ENCODE measurements around the gene WDR62.

The WDR62 gene

DNA sequence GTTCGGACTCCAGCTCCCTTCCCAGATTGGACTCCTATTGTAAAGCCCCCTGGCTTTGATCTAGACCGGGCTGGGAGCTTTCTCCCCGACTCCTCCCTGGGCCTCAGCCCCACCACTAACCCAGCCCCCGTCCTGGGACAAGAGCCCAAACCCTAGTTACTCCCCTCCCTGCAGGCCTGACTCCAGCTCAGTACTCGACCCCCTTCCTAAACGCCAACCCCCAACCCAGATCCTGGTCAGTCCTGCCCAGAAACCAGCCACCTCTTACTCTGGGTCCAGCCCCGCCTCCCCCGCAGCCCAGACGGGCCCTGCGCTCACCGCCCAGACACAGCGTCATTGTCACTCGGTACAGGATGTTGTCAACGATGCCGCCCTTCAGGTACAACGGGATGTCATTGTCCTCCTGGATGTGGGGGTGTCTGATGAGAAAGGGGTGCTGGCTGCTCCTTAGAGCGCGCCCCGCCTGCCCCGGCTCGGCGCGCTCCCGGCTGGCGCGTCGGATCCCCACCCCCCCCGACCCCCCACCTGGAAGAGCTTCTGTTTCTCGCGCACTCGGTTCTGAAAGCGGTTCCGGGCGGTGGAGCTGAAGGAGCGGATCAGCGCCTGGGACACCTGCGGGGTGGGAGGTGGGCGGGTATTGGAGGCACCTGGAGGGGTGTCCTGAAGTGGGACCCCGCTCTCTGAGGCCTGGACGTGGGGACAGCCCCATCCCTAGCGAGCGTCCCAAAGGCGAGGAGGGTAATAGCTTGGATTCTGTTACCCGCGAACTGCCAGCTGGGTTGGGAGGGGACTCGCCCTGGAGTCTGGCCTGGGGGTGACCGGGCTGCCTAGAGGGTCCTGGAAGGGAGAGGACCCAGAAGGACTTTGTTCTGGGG, 96.7 kb downstream of the WDR62 start:
- Histone ChIP-seq H3K9me3 (ENCODE audit: control insufficient read depth, insufficient read depth, low read depth, low read length) (no peaks in the 10 kb centered on the region), H3K4me3 (ENCODE audit: low read depth, low read length) (no peak overlapping the region), H3K27ac (ENCODE audit: extremely low read depth, low read depth, low read length) (peak overlapping the region; percentile 17; the same call in 1 of the 2 replicates), H3K36me3 (ENCODE audit: control insufficient read depth in 2 of 2, insufficient read depth in 1 of 2, low read length in 2 of 2) (peaks cover 57 to 67% of the 10 kb centered on the region in 2 experiments), H3K4me1 (ENCODE audit: control insufficient read depth, insufficient read depth, low read length) (peaks cover 4% of the 10 kb centered on the region; the same call in 1 of the 2 replicates)
- CTCF ChIA-PET = interaction anchor here (0.5 to 1.1 kb wide), 2 partner anchors 95 to 220 kb away, joined by 3 read pairs; no protein-coding TSS in a partner anchor
- TF ChIP-seq SCRT1 (tag by site-specific recombination; IDR thresholded peaks at IDR 0.05; ENCODE audit: borderline replicate concordance) = no peak
- TF ChIP-seq ZNF549 (tag by site-specific recombination; IDR thresholded peaks at IDR 0.05) = no peak
- no peak for TF ChIP-seq ZNF530 (tag by site-specific recombination; IDR thresholded peaks at IDR 0.05; ENCODE audit: low read depth)
- no peak for TF ChIP-seq ZNF548 (tag by site-specific recombination; IDR thresholded peaks at IDR 0.05)
- no peak for TF ChIP-seq ZNF792 (tag by site-specific recombination; IDR thresholded peaks at IDR 0.05)
- TF ChIP-seq ZEB2 (tag by site-specific recombination; IDR thresholded peaks at IDR 0.05) = no peak
- TF ChIP-seq, protein P1, sequence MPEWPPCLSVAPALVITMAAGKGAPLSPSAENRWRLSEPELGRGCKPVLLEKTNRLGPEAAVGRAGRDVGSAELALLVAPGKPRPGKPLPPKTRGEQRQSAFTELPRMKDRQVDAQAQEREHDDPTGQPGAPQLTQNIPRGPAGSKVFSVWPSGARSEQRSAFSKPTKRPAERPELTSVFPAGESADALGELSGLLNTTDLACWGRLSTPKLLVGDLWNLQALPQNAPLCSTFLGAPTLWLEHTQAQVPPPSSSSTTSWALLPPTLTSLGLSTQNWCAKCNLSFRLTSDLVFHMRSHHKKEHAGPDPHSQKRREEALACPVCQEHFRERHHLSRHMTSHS (tag by site-specific recombination; IDR thresholded peaks at IDR 0.05) = no peak
- TF ChIP-seq HOXA7 (CRISPR knock-in tag; IDR thresholded peaks at IDR 0.05; ENCODE audit: borderline replicate concordance) = no peak
- no peak for TF ChIP-seq ZNF654 (tag by site-specific recombination; IDR thresholded peaks at IDR 0.05; ENCODE audit: low read depth)
- no peak for TF ChIP-seq ZNF701 (tag by site-specific recombination; IDR thresholded peaks at IDR 0.05)
- TF ChIP-seq MEIS1 (CRISPR knock-in tag; IDR thresholded peaks at IDR 0.05; ENCODE audit: borderline replicate concordance) = no peak
- no peak for TF ChIP-seq YY1 (tag by site-specific recombination; IDR thresholded peaks at IDR 0.05)
- POLR2A ChIA-PET = interaction anchor here (0.5 to 1.3 kb wide), 5 partner anchors 12 to 1318 kb away, joined by 3 to 9 read pairs (median 3); partner anchors contain the start of genes POLR2I, TBCB and ZNF570

DNA sequence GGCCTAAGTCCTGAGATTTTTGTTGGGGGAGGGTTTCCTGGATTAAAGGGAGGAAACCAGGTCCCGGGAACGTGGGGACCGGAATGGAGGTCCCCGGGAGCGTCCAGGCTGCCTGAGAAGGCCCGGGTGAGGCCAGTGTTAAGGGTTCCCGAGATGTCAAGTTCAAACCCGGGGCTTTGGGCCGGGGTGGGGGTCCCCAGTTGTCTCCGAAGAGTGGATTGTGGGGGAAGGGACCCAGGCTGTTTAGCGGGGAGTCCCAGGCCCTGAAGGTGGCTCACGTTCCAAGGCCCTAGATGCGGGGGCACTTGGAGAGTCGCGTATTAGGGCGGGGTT, 97.3 kb downstream of the WDR62 start:
- H3K9me3 ChIP-seq (ENCODE audit: control insufficient read depth, insufficient read depth, low read depth, low read length) = no peaks in the 10 kb centered on the region
- peaks cover 51 to 61% of the 10 kb centered on the region in 2 experiments for H3K36me3 ChIP-seq (ENCODE audit: control insufficient read depth in 2 of 2, insufficient read depth in 1 of 2, low read length in 2 of 2)
- no peak overlapping the region for H3K27ac ChIP-seq (ENCODE audit: extremely low read depth, low read depth, low read length)
- ChIA-PET POLR2A (no interaction called here), CTCF (no interaction called here)
- H3K4me1 ChIP-seq (ENCODE audit: control insufficient read depth, insufficient read depth, low read length) = peaks cover 4% of the 10 kb centered on the region; the same call in 1 of the 2 replicates
- TF ChIP-seq ZNF777 (tag by site-specific recombination; IDR thresholded peaks at IDR 0.05; ENCODE audit: borderline replicate concordance) (no peak), SETDB1 (IDR thresholded peaks at IDR 0.05; ENCODE audit: insufficient read length, low read length) (no peak), ZNF701 (tag by site-specific recombination; IDR thresholded peaks at IDR 0.05) (no peak)
- TF ChIP-seq, protein P2, sequence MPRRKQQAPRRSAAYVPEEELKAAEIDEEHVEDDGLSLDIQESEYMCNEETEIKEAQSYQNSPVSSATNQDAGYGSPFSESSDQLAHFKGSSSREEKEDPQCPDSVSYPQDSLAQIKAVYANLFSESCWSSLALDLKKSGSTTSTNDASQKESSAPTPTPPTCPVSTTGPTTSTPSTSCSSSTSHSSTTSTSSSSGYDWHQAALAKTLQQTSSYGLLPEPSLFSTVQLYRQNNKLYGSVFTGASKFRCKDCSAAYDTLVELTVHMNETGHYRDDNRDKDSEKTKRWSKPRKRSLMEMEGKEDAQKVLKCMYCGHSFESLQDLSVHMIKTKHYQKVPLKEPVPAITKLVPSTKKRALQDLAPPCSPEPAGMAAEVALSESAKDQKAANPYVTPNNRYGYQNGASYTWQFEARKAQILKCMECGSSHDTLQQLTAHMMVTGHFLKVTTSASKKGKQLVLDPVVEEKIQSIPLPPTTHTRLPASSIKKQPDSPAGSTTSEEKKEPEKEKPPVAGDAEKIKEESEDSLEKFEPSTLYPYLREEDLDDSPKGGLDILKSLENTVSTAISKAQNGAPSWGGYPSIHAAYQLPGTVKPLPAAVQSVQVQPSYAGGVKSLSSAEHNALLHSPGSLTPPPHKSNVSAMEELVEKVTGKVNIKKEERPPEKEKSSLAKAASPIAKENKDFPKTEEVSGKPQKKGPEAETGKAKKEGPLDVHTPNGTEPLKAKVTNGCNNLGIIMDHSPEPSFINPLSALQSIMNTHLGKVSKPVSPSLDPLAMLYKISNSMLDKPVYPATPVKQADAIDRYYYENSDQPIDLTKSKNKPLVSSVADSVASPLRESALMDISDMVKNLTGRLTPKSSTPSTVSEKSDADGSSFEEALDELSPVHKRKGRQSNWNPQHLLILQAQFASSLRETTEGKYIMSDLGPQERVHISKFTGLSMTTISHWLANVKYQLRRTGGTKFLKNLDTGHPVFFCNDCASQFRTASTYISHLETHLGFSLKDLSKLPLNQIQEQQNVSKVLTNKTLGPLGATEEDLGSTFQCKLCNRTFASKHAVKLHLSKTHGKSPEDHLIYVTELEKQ (tag by site-specific recombination; IDR thresholded peaks at IDR 0.05; ENCODE audit: borderline replicate concordance) = no peak
- TF ChIP-seq, protein P3, sequence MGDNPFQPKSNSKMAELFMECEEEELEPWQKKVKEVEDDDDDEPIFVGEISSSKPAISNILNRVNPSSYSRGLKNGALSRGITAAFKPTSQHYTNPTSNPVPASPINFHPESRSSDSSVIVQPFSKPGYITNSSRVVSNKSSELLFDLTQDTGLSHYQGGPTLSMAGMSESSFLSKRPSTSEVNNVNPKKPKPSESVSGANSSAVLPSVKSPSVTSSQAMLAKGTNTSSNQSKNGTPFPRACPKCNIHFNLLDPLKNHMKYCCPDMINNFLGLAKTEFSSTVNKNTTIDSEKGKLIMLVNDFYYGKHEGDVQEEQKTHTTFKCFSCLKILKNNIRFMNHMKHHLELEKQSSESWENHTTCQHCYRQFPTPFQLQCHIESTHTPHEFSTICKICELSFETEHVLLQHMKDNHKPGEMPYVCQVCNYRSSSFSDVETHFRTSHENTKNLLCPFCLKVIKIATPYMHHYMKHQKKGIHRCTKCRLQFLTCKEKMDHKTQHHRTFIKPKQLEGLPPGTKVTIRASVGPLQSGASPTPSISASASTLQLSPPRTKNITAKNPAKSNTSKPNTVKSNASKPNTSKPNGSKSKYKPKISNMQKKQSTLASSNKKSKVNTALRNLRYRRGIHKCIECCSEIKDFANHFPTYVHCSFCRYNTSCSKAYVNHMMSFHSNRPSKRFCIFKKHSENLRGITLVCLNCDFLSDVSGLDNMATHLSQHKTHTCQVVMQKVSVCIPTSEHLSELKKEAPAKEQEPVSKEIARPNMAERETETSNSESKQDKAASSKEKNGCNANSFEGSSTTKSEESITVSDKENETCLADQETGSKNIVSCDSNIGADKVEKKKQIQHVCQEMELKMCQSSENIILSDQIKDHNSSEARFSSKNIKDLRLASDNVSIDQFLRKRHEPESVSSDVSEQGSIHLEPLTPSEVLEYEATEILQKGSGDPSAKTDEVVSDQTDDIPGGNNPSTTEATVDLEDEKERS (tag by site-specific recombination; IDR thresholded peaks at IDR 0.05) = no peak
- no peak overlapping the region for H3K4me3 ChIP-seq (ENCODE audit: low read depth, low read length)

All from HEK293 (cell line).